Adrenal gland (tissue), 12 donors: Measurements from ENCODE around the gene TENM4. TPM values are rescaled to one million over a fixed set of nuclear protein-coding genes. Genes with fewer than 3 reads are reported as not detected.

Source experiments
- DNase-seq, 7 donors: peaks; one replicate each; pipeline ENCODE4 v3.0.0-alpha.2; 2019 to 2020
- H3K27ac ChIP-seq, 5 donors: fragments of 200-600 bp; sonication (generic) in 4 of 5; 1 replicate in 3 of 5; 2 replicates in 2 of 5; pipeline versions ENCODE4 v1.5.1 to v1.8.0; 2016 to 2020; ENCODE audit warnings: mild to moderate bottlenecking in 1 of 5
- H3K27me3 ChIP-seq: fragments of 200-600 bp; 2 replicates; pipeline ENCODE4 v1.8.0; 2021
- H3K36me3 ChIP-seq, 2 donors: fragments of 200-600 bp; replicated peaks in 1 of 2; 1 replicate in 1 of 2; 2 replicates in 1 of 2; pipeline versions ENCODE4 v1.5.1 to v1.8.0; 2018 to 2022
- H3K4me1 ChIP-seq, 2 donors: fragments of 200-600 bp; replicated peaks in 1 of 2; 1 replicate in 1 of 2; 2 replicates in 1 of 2; pipeline versions ENCODE4 v1.5.1 to v1.8.0; 2018 to 2021
- H3K4me3 ChIP-seq, 4 donors: fragments of 200-600 bp; sonication (generic) in 3 of 4; one replicate each; pipeline ENCODE4 v1.5.1; 2016 to 2018
- H3K9me3 ChIP-seq, 3 donors: fragments of 200-600 bp; sonication (generic) in 1 of 3; replicated peaks in 1 of 3; 1 replicate in 2 of 3; 2 replicates in 1 of 3; pipeline versions ENCODE4 v1.5.1 to v1.8.0; 2016 to 2021
- POLR2A ChIP-seq, 2 donors: fragments of 450-650 bp; IDR thresholded peaks; one replicate each; pipeline ENCODE4 v1.6.1; 2017; ENCODE audit warnings: antibody characterized with exemption in 2 of 2, mild to moderate bottlenecking in 2 of 2, moderate library complexity in 1 of 2
- WGBS, 4 donors: extraction: QIAGEN DNeasy Blood & Tissue Kit in 2 of 4; methylation state at CpG; one replicate each; pipeline versions ENCODE4 v1.1.5 to v1.1.7; 2013 to 2017; 5-methylcytosine and 5-hydroxymethylcytosine counted together
- intact Hi-C, 2 donors: fragments of 100-400 bp; cut with DNase I; formaldehyde crosslinking; loops; one replicate each; pipeline versions ENCODE4 v1.14.1 to v1.15.0; 2022 to 2023
- polyA plus RNA-seq, 3 donors: library from polyadenylated mRNA; stranded (reverse); fragments of 200-250 nt in 2 of 3; fragments of 350-450 nt in 1 of 3; fragmentation: Illumina TruSeq in 1 of 3; extraction: RNeasy Lipid Tissue Mini Kit (QIAGEN cat#74804) in 1 of 3; gene quantifications; one replicate each; pipeline ENCODE4 v1.2.3, GENCODE V29; 2013 to 2014
- total RNA-seq, 9 donors: library from RNA; depleted of rRNA in 4 of 9; stranded (reverse); fragments of >200 nt in 4 of 9; fragments of 120-200 nt in 1 of 9; fragmentation: NEBNext Ultra II Directional in 1 of 9; extraction: Animal tissue kit (Norgen Biotek cat#: 25700) in 1 of 9; gene quantifications; one replicate each; pipeline versions ENCODE4 v1.1.0 to v1.2.4, GENCODE V29; 2013 to 2023
- TF ChIP-seq, protein P1 (sequence below), 6 experiments: fragments of 450-650 bp in 4 of 6; fragments of 200-600 bp in 2 of 6; sonication (generic) in 1 of 6; IDR thresholded peaks; 1 replicate in 5 of 6; 2 replicates in 1 of 6; pipeline versions ENCODE4 v1.5.1 to v1.8.0; 2016 to 2021; ENCODE audit warnings: antibody characterized with exemption in 6 of 6, mild to moderate bottlenecking in 2 of 6, moderate library complexity in 1 of 6
- donor health status: healthy with polysubstance abuse.
- donor health status: Bipolar disorder and iron deficiency.
- donor health status: DM: yes; HTN: yes; CAD: no.
- donor health status: DM: no; HTN: no; CAD: no.
- donor health status: DM: no; HTN: no; CAD: no.
- donor health status: DM: yes; HTN: yes; CAD: no.

Gene TENM4
- total and polyA plus RNA-seq, 12 donors, result 0.74 to 24.9 (median 6.7) TPM

GRCh38 chr11:79209540-79210266, 231.1 kb downstream of the TENM4 start:
- TF ChIP-seq POLR2A (IDR thresholded peaks at IDR 0.05), result no peak
- TF ChIP-seq, protein P1, sequence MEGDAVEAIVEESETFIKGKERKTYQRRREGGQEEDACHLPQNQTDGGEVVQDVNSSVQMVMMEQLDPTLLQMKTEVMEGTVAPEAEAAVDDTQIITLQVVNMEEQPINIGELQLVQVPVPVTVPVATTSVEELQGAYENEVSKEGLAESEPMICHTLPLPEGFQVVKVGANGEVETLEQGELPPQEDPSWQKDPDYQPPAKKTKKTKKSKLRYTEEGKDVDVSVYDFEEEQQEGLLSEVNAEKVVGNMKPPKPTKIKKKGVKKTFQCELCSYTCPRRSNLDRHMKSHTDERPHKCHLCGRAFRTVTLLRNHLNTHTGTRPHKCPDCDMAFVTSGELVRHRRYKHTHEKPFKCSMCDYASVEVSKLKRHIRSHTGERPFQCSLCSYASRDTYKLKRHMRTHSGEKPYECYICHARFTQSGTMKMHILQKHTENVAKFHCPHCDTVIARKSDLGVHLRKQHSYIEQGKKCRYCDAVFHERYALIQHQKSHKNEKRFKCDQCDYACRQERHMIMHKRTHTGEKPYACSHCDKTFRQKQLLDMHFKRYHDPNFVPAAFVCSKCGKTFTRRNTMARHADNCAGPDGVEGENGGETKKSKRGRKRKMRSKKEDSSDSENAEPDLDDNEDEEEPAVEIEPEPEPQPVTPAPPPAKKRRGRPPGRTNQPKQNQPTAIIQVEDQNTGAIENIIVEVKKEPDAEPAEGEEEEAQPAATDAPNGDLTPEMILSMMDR (IDR thresholded peaks at IDR 0.05), result no peak
- Histone ChIP-seq H3K4me3 (no peak overlapping the region), H3K27ac (no peak overlapping the region), H3K36me3 (no peaks in the 10 kb centered on the region), H3K27me3 (no peaks in the 10 kb centered on the region), H3K9me3 (no peaks in the 10 kb centered on the region), H3K4me1 (no peaks in the 10 kb centered on the region)
- intact Hi-C loops, result no loop called here
- peak in 1 of 7 donors; percentile 11 for DNase-seq
- WGBS, 4 donors, result 94 to 96% (median 94%) methylated on average over 6 of the region's 6 CpGs

GRCh38 chr11:79208126-79208525, 232.7 kb downstream of the TENM4 start:
- no peak for TF ChIP-seq POLR2A (IDR thresholded peaks at IDR 0.05)
- TF ChIP-seq, protein P1 (IDR thresholded peaks at IDR 0.05), result no peak
- Histone ChIP-seq H3K27me3 (no peaks in the 10 kb centered on the region), H3K27ac (no peak overlapping the region), H3K36me3 (no peaks in the 10 kb centered on the region), H3K9me3 (no peaks in the 10 kb centered on the region), H3K4me1 (no peaks in the 10 kb centered on the region), H3K4me3 (no peak overlapping the region)
- intact Hi-C loops, result no loop called here
- no peak for DNase-seq
- WGBS, 4 donors, result 89 to 100% (median 99%) methylated on average over 2 of the region's 2 CpGs

DNA sequence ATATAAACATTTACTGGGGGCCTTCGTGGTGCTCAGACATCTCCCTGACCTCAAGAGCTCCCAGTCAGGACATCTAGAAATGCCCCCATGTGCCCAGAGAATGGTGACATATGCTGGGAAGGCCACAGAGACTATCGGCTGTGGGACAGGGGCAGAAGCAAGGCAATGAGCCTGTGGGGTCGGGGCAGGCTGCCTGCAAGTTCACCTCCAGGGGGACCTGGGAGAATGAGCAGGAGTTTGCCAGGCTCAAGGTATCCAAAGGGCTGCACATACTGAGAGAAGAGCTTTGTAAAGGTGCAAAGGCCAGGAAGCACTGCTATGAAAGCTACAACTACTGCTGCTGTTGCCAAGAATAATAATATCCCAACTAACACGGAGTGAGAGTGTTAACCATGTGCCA, 233.9 kb downstream of the TENM4 start:
- intact Hi-C loops, result no loop called here
- Histone ChIP-seq H3K27ac (no peak overlapping the region), H3K9me3 (no peaks in the 10 kb centered on the region), H3K36me3 (no peaks in the 10 kb centered on the region), H3K4me1 (no peaks in the 10 kb centered on the region), H3K4me3 (no peak overlapping the region), H3K27me3 (no peaks in the 10 kb centered on the region)
- no peak for DNase-seq
- 67 to 73% (median 69%) methylated on average over 4 of the region's 4 CpGs for WGBS, 4 donors
- no peak for TF ChIP-seq POLR2A (IDR thresholded peaks at IDR 0.05)
- TF ChIP-seq, protein P1 (IDR thresholded peaks at IDR 0.05), result no peak

- intact Hi-C loops, result no loop called here
- H3K36me3 ChIP-seq, result no peaks in the 10 kb centered on the region
- TF ChIP-seq POLR2A (IDR thresholded peaks at IDR 0.05), result no peak
- TF ChIP-seq, protein P1 (IDR thresholded peaks at IDR 0.05), result no peak
- no peak overlapping the region for H3K4me3 ChIP-seq
- no peak overlapping the region for H3K27ac ChIP-seq
- no peak for DNase-seq
- H3K27me3 ChIP-seq, result no peaks in the 10 kb centered on the region
- 77 to 91% (median 83%) methylated on average over 1 of the region's 1 CpG for WGBS, 4 donors
- no peaks in the 10 kb centered on the region for H3K9me3 ChIP-seq
- no peaks in the 10 kb centered on the region for H3K4me1 ChIP-seq
Measured at GRCh38 chr11:79205786-79206185, 235.0 kb downstream of the TENM4 start.
